Mucosa of descending colon (tissue), 3 donors: ENCODE results near the gene ZBTB42. TPM values are rescaled to one million over a fixed set of nuclear protein-coding genes. Genes with fewer than 3 reads are reported as not detected.

Experiments
- ATAC-seq: fragments of 200-7000 bp; cut with Tn5 transposase; one replicate; pipeline ENCODE4 v1.9.1; 2020; ENCODE audit warnings: mild to moderate bottlenecking, moderate library complexity
- DNase-seq, 3 donors: peaks; one replicate each; pipeline ENCODE4 v3.0.0-alpha.2; 2020
- H3K36me3 ChIP-seq: fragments of 200-600 bp; one replicate; pipeline ENCODE4 v1.8.0; 2021; ENCODE audit warnings: low read depth, mild to moderate bottlenecking
- H3K4me1 ChIP-seq: fragments of 200-600 bp; one replicate; pipeline ENCODE4 v1.8.0; 2021; ENCODE audit warnings: low read depth, mild to moderate bottlenecking
- H3K4me3 ChIP-seq: fragments of 200-600 bp; one replicate; pipeline ENCODE4 v1.8.0; 2021; ENCODE audit warnings: mild to moderate bottlenecking
- H3K9me3 ChIP-seq: fragments of 200-600 bp; one replicate; pipeline ENCODE4 v1.8.0; 2021; ENCODE audit warnings: mild to moderate bottlenecking
- CTCF ChIP-seq: fragments of 200-600 bp; IDR thresholded peaks from one replicate; pipeline ENCODE4 v1.8.0; 2022; ENCODE audit warnings: antibody characterized with exemption, mild to moderate bottlenecking
- intact Hi-C, 2 donors: fragments of 100-400 bp; cut with DNase I in 1 of 2; cut with micrococcal nuclease in 1 of 2; formaldehyde crosslinking; loops; one replicate each; pipeline versions ENCODE4 v1.11.0 to v1.11.1; 2022; cut with DNase I, micrococcal nuclease
- total RNA-seq, 3 donors: library from RNA; stranded (reverse); fragmentation: NEBNext Ultra II Directional in 2 of 3; extraction: Animal tissue kit (Norgen Biotek cat#: 25700) in 2 of 3; gene quantifications; one replicate each; pipeline versions ENCODE4 v1.2.1 to v1.2.4, GENCODE V29; 2021 to 2023
- donor health status: DM: no; HTN: no; CAD: no; lungs with moderate emphysema.
- donor health status: DM: no; HTN: no; CAD: no.
- donor health status: DM: no; HTN: yes; CAD: no.

Gene ZBTB42
- total RNA-seq, 3 donors from 2014 or later: 6.5 to 10.6 (median 7.8) TPM

DNA sequence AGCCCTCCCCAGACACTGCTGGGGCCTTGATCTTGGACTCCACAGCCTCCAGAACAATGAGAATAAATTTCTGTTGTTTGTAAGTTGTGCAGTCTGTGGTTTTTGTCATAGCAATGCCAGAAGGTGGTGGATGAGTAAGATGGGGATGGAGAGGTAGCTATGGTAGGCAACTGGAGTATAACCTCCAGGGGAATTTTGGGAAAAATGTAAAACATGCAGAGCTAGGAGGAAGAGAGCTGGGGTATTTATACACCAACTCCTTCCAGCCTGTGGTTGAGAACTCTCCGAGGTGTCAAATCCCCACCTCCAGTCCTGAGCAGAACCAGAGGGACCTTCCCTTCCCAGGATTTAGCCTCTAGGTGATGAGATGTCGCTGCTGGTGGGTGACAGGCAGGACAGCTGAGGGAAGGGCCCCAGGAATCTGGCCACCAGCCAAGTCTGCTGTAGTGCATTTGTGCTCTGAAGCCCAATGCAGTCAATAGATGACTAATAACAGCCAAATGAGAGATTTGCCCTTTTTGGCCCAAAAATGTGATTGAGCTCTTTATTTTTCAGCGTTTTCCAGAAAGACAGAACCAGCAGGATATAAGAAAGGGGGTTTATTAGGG is 45.0 kb downstream of the ZBTB42 start:
- intact Hi-C loops: no loop called here
- H3K9me3 ChIP-seq: no peaks in the 10 kb centered on the region
- H3K4me1 ChIP-seq: peaks cover 5% of the 10 kb centered on the region
- TF ChIP-seq CTCF: no peak
- H3K4me3 ChIP-seq: no peak overlapping the region
- ATAC-seq (no peak), DNase-seq (no peak)
- H3K36me3 ChIP-seq: no peaks in the 10 kb centered on the region

DNA sequence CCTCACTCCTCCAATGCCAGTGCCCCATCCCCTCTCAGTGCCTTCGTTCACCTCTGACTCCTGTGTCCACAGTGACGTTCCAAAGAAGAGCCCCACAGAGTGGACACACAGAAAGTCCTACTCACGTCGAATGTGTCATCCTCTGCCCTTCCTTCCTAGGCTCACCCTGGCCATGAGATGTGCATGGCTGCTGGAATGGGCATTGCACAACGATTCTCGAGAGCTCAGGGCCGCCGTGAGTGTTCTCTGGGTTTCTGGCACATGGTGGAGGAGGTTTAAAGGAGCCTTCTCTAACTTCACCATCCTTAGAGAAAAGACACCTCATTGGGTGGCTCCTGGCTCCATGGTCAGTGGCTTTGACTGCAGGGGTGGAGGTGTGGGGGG is 51.4 kb downstream of the ZBTB42 start:
- no peak for TF ChIP-seq CTCF
- no peak overlapping the region for H3K4me3 ChIP-seq
- H3K9me3 ChIP-seq: no peaks in the 10 kb centered on the region
- ATAC-seq (no peak), DNase-seq (no peak)
- H3K4me1 ChIP-seq: no peaks in the 10 kb centered on the region
- intact Hi-C loops: no loop called here
- H3K36me3 ChIP-seq: no peaks in the 10 kb centered on the region

Other genes with a start within 250 kb of the ZBTB42 start
- gene C14orf180, start 221.3 kb upstream of the ZBTB42 start, total RNA-seq: under 1 TPM; 0.19 to 0.61 (median 0.54) TPM
- gene TMEM179, start 196.3 kb upstream of the ZBTB42 start, total RNA-seq: 1 to 10 TPM in 1 of 3 donors, under 1 TPM in 2; 0.64 to 8.4 (median 0.82) TPM
- 100 to 1,000 TPM; 132 to 216 (median 176) TPM for gene INF2, start 111.5 kb upstream of the ZBTB42 start, total RNA-seq
- gene ADSS1, start 76.9 kb upstream of the ZBTB42 start, total RNA-seq: 1 to 10 TPM; 2.0 to 6.0 (median 4.2) TPM
- gene SIVA1, start 48.0 kb upstream of the ZBTB42 start, total RNA-seq: 10 to 100 TPM; 38.7 to 82.4 (median 60.4) TPM
- 100 to 1,000 TPM; 122 to 176 (median 128) TPM for gene AKT1, start 5.4 kb upstream of the ZBTB42 start, total RNA-seq
- 10 to 100 TPM; 66.8 to 89.9 (median 69.9) TPM for gene CEP170B, start 64.2 kb downstream of the ZBTB42 start, total RNA-seq
- 1 to 10 TPM in 1 of 3 donors, under 1 TPM in 2; 0.38 to 2.2 (median 0.39) TPM for gene PLD4, start 123.8 kb downstream of the ZBTB42 start, total RNA-seq
- gene AHNAK2, start 177.3 kb downstream of the ZBTB42 start, total RNA-seq: 100 to 1,000 TPM in 1 of 3 donors, 10 to 100 TPM in 1, 1 to 10 TPM in 1; 4.6 to 145 (median 20.3) TPM
- 1 to 10 TPM; 6.0 to 8.4 (median 6.9) TPM for gene CLBA1, start 184.7 kb downstream of the ZBTB42 start, total RNA-seq
- gene CDCA4, start 220.0 kb downstream of the ZBTB42 start, total RNA-seq: 1 to 10 TPM; 4.3 to 8.7 (median 5.6) TPM